Skin epidermis (tissue), 12 donors: ENCODE data around the gene PDE4B.
"Not testable (repeated sequence)": the region's sequence is repeated elsewhere in the genome, so short reads cannot be mapped to it uniquely, and the experiment has no call there.

Source experiments
- H3K27ac ChIP-seq, 21 experiments: fragments of 200-600 bp; sonication (generic) in 11 of 21; one replicate each; pipeline ENCODE4 v1.5.0; 2020; ENCODE audit warnings: mild to moderate bottlenecking in 3 of 21, inconsistent platforms in 2 of 21, moderate library complexity in 2 of 21
- H3K4me3 ChIP-seq, 7 experiments: fragments of 200-600 bp; sonication (generic) in 2 of 7; one replicate each; pipeline ENCODE4 v1.5.0; 2020; ENCODE audit warnings: inconsistent platforms in 2 of 7, mild to moderate bottlenecking in 2 of 7, moderate library complexity in 1 of 7

Gene PDE4B

DNA sequence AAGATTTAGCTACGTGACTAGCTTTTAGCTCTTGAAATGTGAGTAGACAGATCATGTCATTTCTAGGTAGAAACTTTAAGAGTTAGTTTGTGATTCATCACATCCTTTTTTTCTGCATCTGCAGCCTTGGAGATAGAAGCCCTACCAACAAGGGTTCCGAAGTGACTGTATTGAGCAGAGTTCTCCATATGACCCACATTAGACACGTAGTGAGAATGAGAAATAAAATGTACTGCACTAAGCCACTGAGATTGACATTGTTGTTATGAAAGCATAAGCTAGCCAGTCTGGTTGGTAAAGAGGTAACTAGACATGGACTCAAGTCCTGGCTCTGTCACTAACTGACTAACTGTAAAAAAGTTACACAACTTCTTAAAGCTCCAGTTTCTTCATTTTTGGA, 296.1 kb downstream of the PDE4B start:
- no peak overlapping the region for H3K27ac ChIP-seq
- no peak overlapping the region for H3K4me3 ChIP-seq

- Histone ChIP-seq H3K4me3 (no peak overlapping the region), H3K27ac (no peak overlapping the region)
Measured at GRCh38 chr1:66090859-66091457, 298.3 kb downstream of the PDE4B start.

- Histone ChIP-seq H3K4me3 (no peak overlapping the region), H3K27ac (no peak overlapping the region)
Measured at GRCh38 chr1:66095190-66095589, 302.5 kb downstream of the PDE4B start.

- not testable (repeated sequence) for H3K4me3 ChIP-seq
Measured at GRCh38 chr1:66100959-66101358, 308.3 kb downstream of the PDE4B start.

DNA sequence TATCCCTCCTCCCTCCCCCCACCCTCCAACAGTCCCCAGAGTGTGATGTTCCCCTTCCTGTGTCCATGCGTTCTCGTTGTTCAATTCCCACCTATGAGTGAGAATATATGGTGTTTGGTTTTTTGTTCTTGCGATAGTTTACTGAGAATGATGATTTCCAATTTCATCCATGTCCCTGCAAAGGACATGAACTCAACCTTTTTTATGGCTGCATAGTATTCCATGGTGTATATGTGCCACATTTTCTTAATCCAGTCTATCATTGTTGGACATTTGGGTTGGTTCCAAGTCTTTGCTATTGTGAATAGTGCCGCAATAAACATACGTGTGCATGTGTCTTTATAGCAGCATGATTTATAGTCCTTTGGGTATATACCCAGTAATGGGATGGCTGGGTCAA, 311.4 kb downstream of the PDE4B start:
- not testable (repeated sequence) for H3K27ac ChIP-seq, H3K4me3 ChIP-seq

More at GRCh38 chr1:66100959-66101358, 308.3 kb downstream of the PDE4B start:
- H3K27ac ChIP-seq = not testable (repeated sequence)

GRCh38 chr1:66108624-66109023, 315.9 kb downstream of the PDE4B start:
- no peak overlapping the region for H3K27ac ChIP-seq
- no peak overlapping the region for H3K4me3 ChIP-seq

DNA sequence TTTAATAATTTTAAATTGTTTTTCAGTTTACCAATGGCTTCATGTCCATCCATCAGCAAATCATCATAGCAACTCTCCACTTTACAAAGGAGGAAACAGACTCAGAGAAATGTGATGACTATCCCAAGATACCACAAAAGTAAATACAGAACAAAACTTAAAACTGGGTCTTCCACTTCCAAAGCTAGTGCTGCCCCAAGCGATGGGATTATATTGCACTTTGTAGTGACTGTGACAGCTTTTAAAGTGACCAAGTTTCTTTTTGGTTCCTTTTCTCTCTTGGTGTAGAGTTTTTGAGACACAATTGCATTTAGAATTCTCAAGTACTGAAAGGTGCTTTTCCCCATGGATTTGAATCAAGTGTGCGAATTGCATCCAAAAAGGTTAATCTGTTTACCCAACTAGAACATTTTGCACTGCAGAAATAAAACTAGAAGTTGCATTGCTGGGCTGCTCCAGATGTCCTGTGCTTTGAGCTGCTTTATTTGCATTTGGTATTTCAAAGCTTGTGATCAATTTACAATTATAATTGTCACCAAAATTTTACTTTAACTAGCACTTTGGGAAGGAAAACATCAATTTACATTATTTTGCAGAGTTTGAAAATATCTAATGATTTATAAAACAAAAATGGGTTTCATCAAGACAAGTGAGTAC, 320.2 kb downstream of the PDE4B start:
- Histone ChIP-seq H3K27ac (no peak overlapping the region), H3K4me3 (no peak overlapping the region)

GRCh38 chr1:66119148-66119547, 326.5 kb downstream of the PDE4B start:
- Histone ChIP-seq H3K27ac (no peak overlapping the region), H3K4me3 (no peak overlapping the region)

GRCh38 chr1:66124670-66125069, 332.0 kb downstream of the PDE4B start:
- H3K27ac ChIP-seq = no peak overlapping the region
- H3K4me3 ChIP-seq = no peak overlapping the region

GRCh38 chr1:66128641-66129040, 335.9 kb downstream of the PDE4B start:
- not testable (repeated sequence) for H3K4me3 ChIP-seq, H3K27ac ChIP-seq

- Histone ChIP-seq H3K27ac (no peak overlapping the region), H3K4me3 (no peak overlapping the region)
Measured at GRCh38 chr1:66132324-66132723, 339.6 kb downstream of the PDE4B start.

DNA sequence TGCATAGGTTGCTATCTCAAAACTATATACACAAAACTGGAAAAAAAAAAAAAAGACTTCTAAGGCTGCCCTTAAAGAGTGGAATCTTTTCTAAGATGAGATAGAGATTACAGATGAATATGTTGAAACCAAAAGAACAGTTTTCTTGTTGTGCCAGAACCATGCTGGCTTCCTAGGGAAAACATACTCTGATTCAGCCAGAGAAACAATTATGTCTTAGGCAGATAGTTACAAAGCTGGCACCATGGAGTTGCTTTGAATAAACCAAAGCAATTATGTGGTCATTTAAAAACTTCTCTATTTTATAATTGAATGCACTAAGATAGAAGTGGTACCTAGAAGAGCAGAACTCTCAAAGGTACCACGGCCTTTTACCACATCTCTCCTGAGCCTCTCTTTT, 341.3 kb downstream of the PDE4B start:
- H3K27ac ChIP-seq = no peak overlapping the region
- H3K4me3 ChIP-seq = no peak overlapping the region

DNA sequence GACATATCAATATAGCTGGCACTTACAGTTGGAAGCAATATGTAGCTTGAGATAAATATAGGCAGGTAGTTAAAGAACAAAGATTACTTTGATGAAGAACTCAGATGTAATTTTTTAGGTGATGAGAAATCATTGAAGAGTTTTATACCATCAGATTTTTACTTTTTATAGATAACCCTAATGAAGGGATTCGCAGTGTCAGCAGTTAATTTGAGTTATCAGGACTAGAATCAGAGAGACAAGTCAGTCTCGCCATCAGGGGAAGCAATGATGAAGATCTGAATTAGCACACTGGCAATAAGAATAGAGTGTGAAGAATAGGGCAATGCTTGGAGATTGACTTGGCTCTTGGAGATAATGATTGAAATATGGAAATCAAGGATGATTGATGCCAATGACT, 342.5 kb downstream of the PDE4B start:
- Histone ChIP-seq H3K4me3 (no peak overlapping the region), H3K27ac (no peak overlapping the region)

- not testable (repeated sequence) for H3K27ac ChIP-seq, H3K4me3 ChIP-seq
Measured at GRCh38 chr1:66136423-66136822, 343.7 kb downstream of the PDE4B start.

- Histone ChIP-seq H3K4me3 (no peak overlapping the region), H3K27ac (no peak overlapping the region)
Measured at GRCh38 chr1:66137235-66137634, 344.5 kb downstream of the PDE4B start.

DNA sequence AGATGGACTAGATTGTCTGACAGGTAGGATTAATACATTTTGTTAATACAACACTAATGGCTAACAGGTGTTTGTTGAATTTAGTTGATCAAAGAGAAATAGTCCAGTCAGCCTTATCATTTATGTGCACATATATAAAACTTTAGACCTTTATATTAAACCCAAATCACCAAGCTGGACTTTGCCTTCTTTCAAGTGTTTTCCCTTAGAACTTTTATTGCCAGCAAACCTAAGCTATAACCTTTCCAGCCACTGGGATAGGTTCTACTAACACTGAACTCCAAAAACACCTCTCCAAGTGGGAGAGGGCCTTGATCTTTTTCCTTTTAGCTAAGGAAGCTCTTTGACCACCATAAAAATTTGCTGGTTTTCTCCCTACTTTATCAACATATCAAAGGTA, 345.9 kb downstream of the PDE4B start:
- no peak overlapping the region for H3K4me3 ChIP-seq
- H3K27ac ChIP-seq = no peak overlapping the region

DNA sequence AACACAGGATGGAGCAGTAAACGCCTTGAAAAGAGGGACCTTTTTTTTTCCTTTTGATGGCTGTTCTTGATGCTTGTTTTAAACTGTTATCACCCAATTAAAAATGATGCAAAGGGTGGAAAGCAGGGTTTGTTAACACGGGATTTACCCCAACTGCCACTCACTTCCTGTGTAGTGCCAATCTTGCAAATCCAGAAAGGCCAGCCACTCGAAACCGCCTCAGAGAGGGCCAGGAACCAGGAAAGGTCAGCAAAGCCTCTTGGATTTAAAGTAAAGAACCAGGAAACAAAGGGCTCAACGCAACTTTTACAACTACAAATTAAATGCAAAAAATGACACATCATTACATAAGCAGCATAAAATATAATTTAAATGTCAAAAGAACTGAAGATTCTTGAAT, 347.4 kb downstream of the PDE4B start:
- Histone ChIP-seq H3K27ac (no peak overlapping the region), H3K4me3 (no peak overlapping the region)

- Histone ChIP-seq H3K4me3 (no peak overlapping the region), H3K27ac (no peak overlapping the region)
Measured at GRCh38 chr1:66143651-66144050, 351.0 kb downstream of the PDE4B start.

DNA sequence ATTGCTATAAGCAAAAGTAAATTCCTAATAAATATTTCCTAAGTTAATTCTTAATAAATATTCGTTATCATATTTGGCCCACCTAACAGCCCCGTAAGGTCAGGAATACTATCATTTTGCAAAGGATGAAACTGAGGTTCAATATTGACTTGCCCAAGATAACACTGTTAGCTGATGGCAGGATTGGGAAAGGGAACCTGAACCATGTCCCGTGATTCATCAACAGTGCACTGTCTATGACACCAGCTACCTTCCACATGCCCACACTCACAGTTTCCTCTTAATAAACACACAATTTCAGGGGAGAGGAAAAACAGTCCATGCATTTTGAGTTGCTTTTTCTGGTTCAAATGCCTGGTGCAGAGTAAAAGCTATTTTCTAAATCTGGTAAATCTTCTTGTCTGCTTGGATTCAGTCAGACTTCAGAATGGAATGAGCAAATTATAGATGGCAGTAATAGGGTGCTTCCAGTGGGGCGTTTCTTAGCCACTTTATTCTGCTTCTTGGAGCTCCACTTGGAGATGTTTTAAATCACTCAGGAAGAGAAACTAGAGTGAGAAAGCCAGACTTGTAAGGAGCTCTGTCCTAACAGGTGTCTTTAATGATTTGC, 354.6 kb downstream of the PDE4B start:
- no peak overlapping the region for H3K27ac ChIP-seq

DNA sequence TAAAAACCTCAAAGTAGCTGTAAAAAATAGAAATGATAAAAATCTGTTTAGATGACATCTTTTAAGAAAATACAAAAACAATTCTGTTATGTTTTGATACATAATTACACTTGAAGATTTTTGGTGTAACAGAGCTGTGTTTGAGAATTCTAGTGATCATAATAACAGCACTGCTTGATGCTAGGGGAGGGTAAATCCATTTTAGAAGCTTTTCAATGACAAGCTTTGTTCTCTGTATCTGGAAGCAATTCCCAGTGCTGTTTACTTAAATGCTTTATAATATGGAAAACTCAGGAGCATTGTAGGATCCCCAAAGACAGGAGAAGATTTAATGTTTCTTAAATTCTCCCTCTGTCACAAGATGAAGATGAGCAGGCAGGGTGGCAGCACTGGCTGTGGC, 359.3 kb downstream of the PDE4B start:
- Histone ChIP-seq H3K4me3 (no peak overlapping the region), H3K27ac (no peak overlapping the region)

More for the DNA sequence above, 354.6 kb downstream of the PDE4B start:
- H3K4me3 ChIP-seq = no peak overlapping the region

DNA sequence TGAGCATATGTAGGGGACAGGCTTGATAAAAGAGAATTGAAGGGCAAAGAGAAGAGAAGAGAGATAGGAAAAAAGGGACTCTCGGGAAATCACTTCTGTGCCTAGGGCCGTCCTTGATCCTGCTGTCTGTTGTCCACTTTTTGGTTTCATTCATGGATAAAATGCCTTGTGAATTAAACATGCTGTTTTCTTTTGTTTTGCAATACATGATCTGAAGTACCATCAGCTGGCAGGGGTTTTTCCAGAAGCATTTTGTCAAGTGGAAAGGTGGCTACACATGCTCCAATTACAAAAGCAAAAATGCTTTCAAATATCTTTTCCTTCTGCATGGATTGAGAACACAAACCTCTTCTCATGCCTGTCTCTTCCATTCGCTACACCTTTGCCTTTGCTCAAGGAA, 361.7 kb downstream of the PDE4B start:
- H3K4me3 ChIP-seq = no peak overlapping the region
- H3K27ac ChIP-seq = no peak overlapping the region

DNA sequence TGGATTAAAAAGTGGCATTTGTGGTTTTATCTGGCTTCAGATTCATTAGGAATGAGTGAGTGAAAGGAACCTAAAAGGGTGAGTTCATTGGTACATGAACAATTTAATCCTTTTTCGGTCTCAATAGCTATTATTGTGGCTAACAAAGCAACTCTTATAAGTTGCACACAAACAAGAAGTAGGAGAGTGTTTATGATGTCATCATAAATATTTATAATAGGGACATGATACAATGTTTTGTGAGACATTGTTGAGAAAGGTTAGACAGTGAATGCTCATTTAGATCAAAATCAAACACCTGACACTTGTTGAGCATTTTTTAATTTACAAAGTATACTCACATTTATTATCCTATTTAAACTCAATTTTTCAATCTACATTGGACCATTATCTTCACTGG, 363.4 kb downstream of the PDE4B start:
- H3K4me3 ChIP-seq = no peak overlapping the region

More for the DNA sequence above, 363.4 kb downstream of the PDE4B start:
- H3K27ac ChIP-seq = no peak overlapping the region
